Kidney (tissue), 14 donors: ENCODE data around the gene ACAP3. TPM values are rescaled to one million over a fixed set of nuclear protein-coding genes. Genes with fewer than 3 reads are reported as not detected.

Source experiments
- DNase-seq, 5 donors: peaks; one replicate each; pipeline ENCODE4 v3.0.0-alpha.2; 2013 to 2020
- FAIRE-seq: peaks from 2 replicates; lab custom pipeline; 2012; peaks lifted over from hg19 to GRCh38; lab: Jason Lieb, UNC
- H3K27ac ChIP-seq, 2 donors: one replicate each; pipeline ENCODE4 v1.7.0; 2013; ENCODE audit warnings: low read depth in 2 of 2, low read length in 2 of 2, inconsistent platforms in 1 of 2
- H3K27me3 ChIP-seq: one replicate; pipeline ENCODE4 v1.7.1; 2013; ENCODE audit warnings: low read length, inconsistent platforms; ENCODE audit not compliant: control insufficient read depth, insufficient read depth
- H3K36me3 ChIP-seq, 3 donors: one replicate each; pipeline versions ENCODE4 v1.7.0 to v1.7.1; 2013; ENCODE audit warnings: low read length in 3 of 3, control low read depth in 1 of 3, inconsistent platforms in 1 of 3; ENCODE audit not compliant: insufficient read depth in 3 of 3, control insufficient read depth in 2 of 3
- H3K4me1 ChIP-seq, 3 donors: one replicate each; pipeline versions ENCODE4 v1.7.0 to v1.7.1; 2013; ENCODE audit warnings: low read length in 3 of 3, inconsistent platforms in 1 of 3, low read depth in 1 of 3; ENCODE audit not compliant: control insufficient read depth in 2 of 3, insufficient read depth in 2 of 3
- H3K4me3 ChIP-seq, 3 donors: one replicate each; pipeline versions ENCODE4 v1.7.0 to v1.8.1; 2013; ENCODE audit warnings: low read length in 3 of 3, control low read depth in 1 of 3, inconsistent platforms in 1 of 3
- H3K9ac ChIP-seq, 3 donors: one replicate each; pipeline versions ENCODE4 v1.7.0 to v1.7.1; 2013; ENCODE audit warnings: low read length in 3 of 3, control low read depth in 1 of 3, inconsistent platforms in 1 of 3
- H3K9me3 ChIP-seq, 3 donors: one replicate each; pipeline versions ENCODE4 v1.7.0 to v1.7.1; 2013; ENCODE audit warnings: low read length in 3 of 3, control low read depth in 1 of 3, inconsistent platforms in 1 of 3; ENCODE audit not compliant: control insufficient read depth in 2 of 3, insufficient read depth in 1 of 3
- CTCF ChIP-seq: IDR thresholded peaks from 3 replicates; pipeline ENCODE4 v1.5.1; 2012; ENCODE audit warnings: mild to moderate bottlenecking, moderate library complexity, borderline replicate concordance; ENCODE audit not compliant: insufficient read depth; ENCODE audit errors: extremely low read depth
- intact Hi-C: fragments of 100-400 bp; cut with DNase I; formaldehyde crosslinking; loops from one replicate; pipeline ENCODE4 v1.11.1; 2022
- polyA plus RNA-seq: library from polyadenylated mRNA; stranded (reverse); fragments of 350-450 nt; fragmentation: Illumina TruSeq; extraction: RNeasy Lipid Tissue Mini Kit (QIAGEN cat#74804); gene quantifications from one replicate; pipeline ENCODE4 v1.2.3, GENCODE V29; 2014; ENCODE audit warnings: low read depth, low replicate concordance; ENCODE audit not compliant: insufficient read depth
- total RNA-seq: library from RNA; stranded (reverse); fragmentation: NEBNext Ultra II Directional; extraction: Animal tissue kit (Norgen Biotek cat#: 25700); gene quantifications from one replicate; pipeline ENCODE4 v1.2.1, GENCODE V29; 2021
- donor health status: control.
- donor health status: control.
- donor health status: control.
- donor health status: control.
- donor health status: control.
- donor health status: DM: yes; HTN: yes; CAD: no.
- donor health status: Normal renal cell carcinoma (clear cell type).

Gene ACAP3
- total and polyA plus RNA-seq, 2 donors from 2014 or later = 15.9 to 39.5 TPM

DNA sequence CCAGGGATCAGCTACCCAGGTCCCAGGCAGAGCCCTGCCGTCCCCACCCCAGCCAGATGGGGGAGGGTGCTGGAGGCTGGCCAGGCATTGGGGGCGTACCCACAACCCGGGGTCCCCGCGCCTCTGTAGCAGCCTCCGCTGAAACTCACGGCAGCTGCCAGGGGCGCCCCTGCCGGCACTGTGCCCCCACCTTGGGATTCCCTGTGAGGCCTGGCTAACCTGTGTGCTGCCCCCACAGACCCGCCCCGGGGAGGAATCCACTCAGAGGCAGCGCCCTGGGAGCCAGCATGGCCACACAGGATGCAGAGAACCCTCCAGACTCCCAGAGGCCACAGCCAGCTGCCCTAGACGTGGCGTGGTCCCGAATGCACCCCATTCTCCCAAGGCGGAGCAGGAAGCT, 37.7 kb upstream of the ACAP3 start:
- FAIRE-seq = no peak
- intact Hi-C loops = no loop called here
- no peaks in the 10 kb centered on the region for H3K9me3 ChIP-seq
- no peak for TF ChIP-seq CTCF
- no peak overlapping the region for H3K4me3 ChIP-seq
- no peak overlapping the region for H3K27ac ChIP-seq
- peaks cover 4 to 11% (median 11%) of the 10 kb centered on the region in 3 donors for H3K36me3 ChIP-seq
- DNase-seq = no peak
- no peak overlapping the region for H3K9ac ChIP-seq
- H3K27me3 ChIP-seq = no peaks in the 10 kb centered on the region
- H3K4me1 ChIP-seq = peaks cover 0 to 24% (median 0%) of the 10 kb centered on the region in 3 donors

GRCh38 chr1:1344655-1345361, 37.1 kb upstream of the ACAP3 start:
- H3K36me3 ChIP-seq = peaks cover 4 to 12% (median 11%) of the 10 kb centered on the region in 3 donors
- no peak overlapping the region for H3K27ac ChIP-seq
- peaks cover 0 to 24% (median 0%) of the 10 kb centered on the region in 3 donors for H3K4me1 ChIP-seq
- no peak overlapping the region for H3K4me3 ChIP-seq
- FAIRE-seq (no peak), DNase-seq (no peak)
- no peak overlapping the region for H3K9ac ChIP-seq
- intact Hi-C loops = no loop called here
- no peak for TF ChIP-seq CTCF
- H3K9me3 ChIP-seq = no peaks in the 10 kb centered on the region
- H3K27me3 ChIP-seq = no peaks in the 10 kb centered on the region

DNA sequence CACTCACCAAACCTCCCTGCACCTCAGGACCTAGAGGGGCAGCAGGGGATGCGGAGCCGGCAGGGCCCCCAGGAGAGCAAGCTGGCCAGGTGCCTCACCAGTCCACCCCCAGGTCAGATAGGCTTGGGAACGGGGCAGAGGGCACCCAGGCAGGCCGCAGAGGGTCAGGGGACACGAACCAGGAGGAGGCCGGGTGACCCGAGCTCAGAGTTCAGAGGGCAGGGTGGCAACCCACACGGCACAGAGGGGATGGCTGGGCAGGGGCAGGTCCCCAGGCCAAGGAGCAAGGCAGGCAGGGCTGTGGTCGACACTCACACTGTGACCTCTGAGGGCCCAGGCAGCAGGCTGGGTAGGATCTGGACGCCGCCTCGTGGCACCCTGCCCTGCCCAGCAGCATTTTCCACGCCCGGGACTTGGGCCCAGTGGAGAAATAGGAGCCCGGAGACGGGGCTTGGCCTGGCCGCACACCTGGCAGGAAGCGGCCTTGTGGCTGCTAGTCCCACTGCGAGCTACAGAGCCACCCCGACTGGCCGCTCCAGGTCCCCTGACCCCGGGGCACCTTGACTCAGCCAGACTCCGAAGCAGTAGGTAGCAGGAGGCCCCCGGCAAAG, 36.2 kb upstream of the ACAP3 start:
- DNase-seq (no peak), FAIRE-seq (no peak)
- no peaks in the 10 kb centered on the region for H3K27me3 ChIP-seq
- peaks cover 4 to 12% (median 11%) of the 10 kb centered on the region in 3 donors for H3K36me3 ChIP-seq
- TF ChIP-seq CTCF = no peak
- H3K4me3 ChIP-seq = no peak overlapping the region
- no peaks in the 10 kb centered on the region for H3K9me3 ChIP-seq
- H3K4me1 ChIP-seq = peaks cover 0 to 24% (median 0%) of the 10 kb centered on the region in 3 donors
- H3K27ac ChIP-seq = no peak overlapping the region
- intact Hi-C loops = no loop called here
- no peak overlapping the region for H3K9ac ChIP-seq
